ENCODE data around the gene ITSN1.

The ITSN1 gene

GRCh38 chr21:33936301-33937038, 294.2 kb downstream of the ITSN1 start:
- no peak for DNase-seq (ENCODE audit: low read depth)

- DNase-seq (ENCODE audit: low read depth): no peak
These were observed 294.8 kb downstream of the ITSN1 start for GRCh38 chr21:33937146-33937545.

- DNase-seq (ENCODE audit: low read depth): no peak
These were observed 295.6 kb downstream of the ITSN1 start for GRCh38 chr21:33937931-33938339.

GRCh38 chr21:33938381-33938780, 296.1 kb downstream of the ITSN1 start:
- no peak for DNase-seq (ENCODE audit: low read depth)

- DNase-seq (ENCODE audit: low read depth): no peak
These were observed 296.9 kb downstream of the ITSN1 start for GRCh38 chr21:33939226-33939625.

GRCh38 chr21:33940164-33940880, 298.0 kb downstream of the ITSN1 start:
- DNase-seq (ENCODE audit: low read depth): no peak

GRCh38 chr21:33940881-33941245, 298.6 kb downstream of the ITSN1 start:
- DNase-seq (ENCODE audit: low read depth): no peak

- DNase-seq (ENCODE audit: low read depth): no peak
These were observed 300.1 kb downstream of the ITSN1 start for GRCh38 chr21:33942426-33942825.

- no peak for DNase-seq (ENCODE audit: low read depth)
These were observed 301.0 kb downstream of the ITSN1 start for GRCh38 chr21:33943293-33943692.

- no peak for DNase-seq (ENCODE audit: low read depth)
These were observed 302.0 kb downstream of the ITSN1 start for GRCh38 chr21:33944185-33944763.

- DNase-seq (ENCODE audit: low read depth): no peak
These were observed 303.5 kb downstream of the ITSN1 start for GRCh38 chr21:33945652-33946270.

GRCh38 chr21:33947451-33948095, 305.3 kb downstream of the ITSN1 start:
- peak; percentile 91 for DNase-seq (ENCODE audit: low read depth)

- no peak for DNase-seq (ENCODE audit: low read depth)
These were observed 306.0 kb downstream of the ITSN1 start for GRCh38 chr21:33948096-33948950.

GRCh38 chr21:33948951-33949444, 306.7 kb downstream of the ITSN1 start:
- no peak for DNase-seq (ENCODE audit: low read depth)
